ENCODE measurements around the gene YY1.

Gene YY1

DNA sequence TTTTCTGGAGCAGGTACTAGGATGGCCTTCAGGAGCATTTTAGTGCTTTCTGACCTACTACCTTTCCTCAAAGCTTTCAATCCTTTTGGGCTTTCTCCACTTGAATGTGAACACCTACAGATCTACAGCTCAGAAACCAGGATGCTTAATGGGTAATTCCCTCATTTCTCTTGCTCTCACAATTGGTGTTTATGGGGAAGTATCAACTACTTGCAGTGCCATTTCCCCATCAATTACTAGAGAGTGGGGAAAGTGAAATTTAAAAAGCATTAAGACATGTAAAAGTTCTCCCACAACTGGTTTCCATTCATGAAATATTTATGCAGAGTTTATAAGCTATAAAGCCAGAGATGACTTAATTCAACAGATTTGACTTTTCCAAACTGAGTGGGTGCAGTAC lies 2.1 kb upstream of the YY1 start:
- Histone ChIP-seq H3K36me3 (ENCODE audit: control insufficient read depth, low read length) (peaks cover 74% of the 10 kb centered on the region), H3K4me1 (ENCODE audit: control insufficient read depth, low read length) (peaks cover 28% of the 10 kb centered on the region), H3K79me2 (ENCODE audit: control insufficient read depth, low read length) (peaks cover 91% of the 10 kb centered on the region), H3K9me2 (replicated peaks; ENCODE audit: control insufficient read depth, low read length) (no peaks in the 10 kb centered on the region), H3K27ac (ENCODE audit: low read depth, low read length) (0 out of 2 replicates have a peak overlapping the region, but pooled peaks have one; percentile 83), H3K4me2 (ENCODE audit: low read length) (peak overlapping the region; percentile 92), H3K9me3 (ENCODE audit: control insufficient read depth, insufficient read depth, low read length) (no peaks in the 10 kb centered on the region), H3K4me3 (ENCODE audit: low read length) (peak overlapping the region; percentile 92), H3F3A (ENCODE audit: control insufficient read depth, insufficient read depth) (0 out of 2 replicates have a peak, but pooled peaks cover 5% of the 10 kb centered on the region), H4K20me1 (ENCODE audit: control insufficient read depth, insufficient read depth, low read depth, low read length) (peaks cover 31% of the 10 kb centered on the region; the same call in 1 of the 2 replicates), H3K27me3 (ENCODE audit: control insufficient read depth, low read length) (no peaks in the 10 kb centered on the region)
- no peak for TF ChIP-seq EZH2phosphoT487 (IDR thresholded peaks at IDR 0.05; ENCODE audit: borderline replicate concordance, low read length)
- TF ChIP-seq, protein P1, sequence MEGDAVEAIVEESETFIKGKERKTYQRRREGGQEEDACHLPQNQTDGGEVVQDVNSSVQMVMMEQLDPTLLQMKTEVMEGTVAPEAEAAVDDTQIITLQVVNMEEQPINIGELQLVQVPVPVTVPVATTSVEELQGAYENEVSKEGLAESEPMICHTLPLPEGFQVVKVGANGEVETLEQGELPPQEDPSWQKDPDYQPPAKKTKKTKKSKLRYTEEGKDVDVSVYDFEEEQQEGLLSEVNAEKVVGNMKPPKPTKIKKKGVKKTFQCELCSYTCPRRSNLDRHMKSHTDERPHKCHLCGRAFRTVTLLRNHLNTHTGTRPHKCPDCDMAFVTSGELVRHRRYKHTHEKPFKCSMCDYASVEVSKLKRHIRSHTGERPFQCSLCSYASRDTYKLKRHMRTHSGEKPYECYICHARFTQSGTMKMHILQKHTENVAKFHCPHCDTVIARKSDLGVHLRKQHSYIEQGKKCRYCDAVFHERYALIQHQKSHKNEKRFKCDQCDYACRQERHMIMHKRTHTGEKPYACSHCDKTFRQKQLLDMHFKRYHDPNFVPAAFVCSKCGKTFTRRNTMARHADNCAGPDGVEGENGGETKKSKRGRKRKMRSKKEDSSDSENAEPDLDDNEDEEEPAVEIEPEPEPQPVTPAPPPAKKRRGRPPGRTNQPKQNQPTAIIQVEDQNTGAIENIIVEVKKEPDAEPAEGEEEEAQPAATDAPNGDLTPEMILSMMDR (IDR thresholded peaks at IDR 0.05; ENCODE audit: low read depth, low read length, poor library complexity, severe bottlenecking): no peak

DNA sequence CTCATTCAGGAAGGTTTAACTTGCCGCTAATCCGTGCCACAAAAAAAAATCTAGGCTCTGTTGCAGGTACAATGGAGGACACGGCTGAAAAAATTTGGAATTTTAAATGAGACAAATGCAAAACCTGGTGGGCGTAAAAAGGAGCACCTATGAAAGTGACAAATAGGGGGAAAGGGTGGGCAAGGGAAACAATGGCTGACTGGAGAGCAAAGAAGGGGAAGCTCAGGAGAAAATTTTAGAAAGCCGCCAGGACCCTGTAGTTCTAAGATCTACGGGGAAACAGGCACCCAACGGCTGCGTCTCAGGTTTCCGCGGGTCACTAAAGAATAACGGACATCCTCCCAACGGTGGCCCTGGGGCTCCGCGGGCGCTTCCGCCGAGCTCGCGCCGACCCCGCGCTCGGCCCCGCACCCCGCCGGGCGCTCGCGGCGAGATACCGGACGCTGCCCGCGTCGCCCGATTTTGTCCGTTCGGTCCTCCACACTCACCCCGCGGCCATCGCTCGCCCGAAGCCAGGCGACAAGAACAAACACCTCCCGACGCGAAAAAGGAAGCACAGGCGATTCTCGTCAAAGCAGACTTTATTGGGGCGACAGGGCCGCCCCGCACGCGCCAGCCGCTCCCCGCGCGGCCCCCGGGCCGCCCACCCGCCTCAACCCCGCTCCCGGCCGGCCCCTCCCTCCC lies 1.1 kb upstream of the YY1 start:
- peaks cover 37% of the 10 kb centered on the region; the same call in 1 of the 2 replicates for H4K20me1 ChIP-seq (ENCODE audit: control insufficient read depth, insufficient read depth, low read depth, low read length)
- peaks cover 76% of the 10 kb centered on the region for H3K36me3 ChIP-seq (ENCODE audit: control insufficient read depth, low read length)
- H3K79me2 ChIP-seq (ENCODE audit: control insufficient read depth, low read length): peaks cover 91% of the 10 kb centered on the region
- H3K27ac ChIP-seq (ENCODE audit: low read depth, low read length): peak overlapping the region; percentile 83
- H3K9me2 ChIP-seq (replicated peaks; ENCODE audit: control insufficient read depth, low read length): no peaks in the 10 kb centered on the region
- H3K4me3 ChIP-seq (ENCODE audit: low read length): peak overlapping the region; percentile 92
- peak overlapping the region; percentile 92 for H3K4me2 ChIP-seq (ENCODE audit: low read length)
- 0 out of 2 replicates have a peak, but pooled peaks cover 5% of the 10 kb centered on the region for H3F3A ChIP-seq (ENCODE audit: control insufficient read depth, insufficient read depth)
- peaks cover 38% of the 10 kb centered on the region for H3K4me1 ChIP-seq (ENCODE audit: control insufficient read depth, low read length)
- H3K27me3 ChIP-seq (ENCODE audit: control insufficient read depth, low read length): no peaks in the 10 kb centered on the region
- no peaks in the 10 kb centered on the region for H3K9me3 ChIP-seq (ENCODE audit: control insufficient read depth, insufficient read depth, low read length)
- no peak for TF ChIP-seq EZH2phosphoT487 (IDR thresholded peaks at IDR 0.05; ENCODE audit: borderline replicate concordance, low read length)
- TF ChIP-seq, protein P1 (IDR thresholded peaks at IDR 0.05; ENCODE audit: low read depth, low read length, poor library complexity, severe bottlenecking): no peak

DNA sequence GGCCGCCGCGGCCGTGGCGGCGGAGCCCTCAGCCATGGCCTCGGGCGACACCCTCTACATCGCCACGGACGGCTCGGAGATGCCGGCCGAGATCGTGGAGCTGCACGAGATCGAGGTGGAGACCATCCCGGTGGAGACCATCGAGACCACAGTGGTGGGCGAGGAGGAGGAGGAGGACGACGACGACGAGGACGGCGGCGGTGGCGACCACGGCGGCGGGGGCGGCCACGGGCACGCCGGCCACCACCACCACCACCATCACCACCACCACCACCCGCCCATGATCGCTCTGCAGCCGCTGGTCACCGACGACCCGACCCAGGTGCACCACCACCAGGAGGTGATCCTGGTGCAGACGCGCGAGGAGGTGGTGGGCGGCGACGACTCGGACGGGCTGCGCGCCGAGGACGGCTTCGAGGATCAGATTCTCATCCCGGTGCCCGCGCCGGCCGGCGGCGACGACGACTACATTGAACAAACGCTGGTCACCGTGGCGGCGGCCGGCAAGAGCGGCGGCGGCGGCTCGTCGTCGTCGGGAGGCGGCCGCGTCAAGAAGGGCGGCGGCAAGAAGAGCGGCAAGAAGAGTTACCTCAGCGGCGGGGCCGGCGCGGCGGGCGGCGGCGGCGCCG lies 381 bp downstream of the YY1 start:
- TF ChIP-seq, protein P1 (IDR thresholded peaks at IDR 0.05; ENCODE audit: low read depth, low read length, poor library complexity, severe bottlenecking): no peak
- no peak for TF ChIP-seq EZH2phosphoT487 (IDR thresholded peaks at IDR 0.05; ENCODE audit: borderline replicate concordance, low read length)
- no peaks in the 10 kb centered on the region for H3K27me3 ChIP-seq (ENCODE audit: control insufficient read depth, low read length)
- peaks cover 71% of the 10 kb centered on the region for H3K36me3 ChIP-seq (ENCODE audit: control insufficient read depth, low read length)
- H3K27ac ChIP-seq (ENCODE audit: low read depth, low read length): peak overlapping the region; percentile 79
- peaks cover 91% of the 10 kb centered on the region for H3K79me2 ChIP-seq (ENCODE audit: control insufficient read depth, low read length)
- peaks cover 52% of the 10 kb centered on the region for H3K4me1 ChIP-seq (ENCODE audit: control insufficient read depth, low read length)
- H3K4me2 ChIP-seq (ENCODE audit: low read length): peak overlapping the region; percentile 74
- H3K4me3 ChIP-seq (ENCODE audit: low read length): peak overlapping the region; percentile 91
- H4K20me1 ChIP-seq (ENCODE audit: control insufficient read depth, insufficient read depth, low read depth, low read length): peaks cover 44% of the 10 kb centered on the region; the same call in 1 of the 2 replicates
- no peaks in the 10 kb centered on the region for H3K9me3 ChIP-seq (ENCODE audit: control insufficient read depth, insufficient read depth, low read length)
- no peaks in the 10 kb centered on the region for H3K9me2 ChIP-seq (replicated peaks; ENCODE audit: control insufficient read depth, low read length)
- H3F3A ChIP-seq (ENCODE audit: control insufficient read depth, insufficient read depth): 0 out of 2 replicates have a peak, but pooled peaks cover 5% of the 10 kb centered on the region

Data from DOHH2 (cell line).